Fibroblast of lung (primary cell): ENCODE data around the gene FAM222A. TPM values are rescaled to one million over a fixed set of nuclear protein-coding genes. Genes with fewer than 3 reads are reported as not detected.
A peak's percentile ranks its signal among the peaks of the same experiment; 100 is the strongest.

Experiments
- DNase-seq, 2 donors: peaks; one replicate each; pipeline versions ENCODE4 v3.0.0 to v3.0.0-alpha.2; 2010; ENCODE audit warnings: low read depth in 2 of 2
- H2AFZ ChIP-seq: 2 replicates; pipeline ENCODE4 v1.5.1; 2012; ENCODE audit warnings: low read length, control low read depth, inconsistent platforms
- H3K27ac ChIP-seq: 2 replicates; pipeline ENCODE4 v1.5.1; 2011; ENCODE audit warnings: low read length, control low read depth; ENCODE audit not compliant: insufficient read depth
- H3K27me3 ChIP-seq: 2 replicates; pipeline ENCODE4 v1.5.1; 2011; ENCODE audit warnings: mild to moderate bottlenecking, low read length; ENCODE audit not compliant: control insufficient read depth, insufficient read depth
- H3K36me3 ChIP-seq: 2 replicates; pipeline ENCODE4 v1.5.1; 2011; ENCODE audit warnings: low read length; ENCODE audit not compliant: control insufficient read depth, insufficient read depth
- H3K4me1 ChIP-seq: 2 replicates; pipeline ENCODE4 v1.5.1; 2011; ENCODE audit warnings: low read length; ENCODE audit not compliant: control insufficient read depth, insufficient read depth; ENCODE audit errors: extremely low read depth
- H3K4me2 ChIP-seq: 2 replicates; pipeline ENCODE4 v1.5.1; 2011; ENCODE audit warnings: low read length, control low read depth; ENCODE audit not compliant: insufficient read depth; ENCODE audit errors: extremely low read depth
- H3K4me3 ChIP-seq, 4 experiments: fragments of 200-600 bp in 1 of 4; sonication (generic) in 1 of 4; replicated peaks in 1 of 4; 2 replicates each; pipeline ENCODE4 v1.5.1; 2011 to 2016; ENCODE audit warnings: low read length in 4 of 4, low read depth in 3 of 4, mild to moderate bottlenecking in 3 of 4, control low read depth in 2 of 4, inconsistent platforms in 1 of 4, mixed read lengths in 1 of 4; ENCODE audit not compliant: insufficient read depth in 1 of 4; ENCODE audit errors: control extremely low read depth in 1 of 4
- H3K79me2 ChIP-seq: 2 replicates; pipeline ENCODE4 v1.5.1; 2012; ENCODE audit warnings: mild to moderate bottlenecking, low read length, inconsistent platforms; ENCODE audit not compliant: control insufficient read depth, insufficient read depth
- H3K9ac ChIP-seq: 2 replicates; pipeline ENCODE4 v1.5.1; 2011; ENCODE audit warnings: mild to moderate bottlenecking, low read length, control low read depth; ENCODE audit not compliant: insufficient read depth
- H3K9me3 ChIP-seq: 2 replicates; pipeline ENCODE4 v1.5.1; 2012; ENCODE audit warnings: low read depth, low read length; ENCODE audit not compliant: control insufficient read depth, insufficient read depth
- H4K20me1 ChIP-seq: 2 replicates; pipeline ENCODE4 v1.5.1; 2011; ENCODE audit warnings: low read length; ENCODE audit not compliant: control insufficient read depth, insufficient read depth; ENCODE audit errors: extremely low read depth
- EZH2 ChIP-seq: IDR thresholded peaks from 2 replicates; pipeline ENCODE4 v1.5.1; 2012; ENCODE audit warnings: low read length, control low read depth, mild to moderate bottlenecking; ENCODE audit errors: missing control alignments
- polyA plus RNA-seq, 2 donors: library from polyadenylated mRNA; depleted of rRNA in 1 of 2; stranded (reverse) in 1 of 2; unstranded in 1 of 2; fragments of >200 nt; gene quantifications; 2 replicates each; pipeline ENCODE4 v1.2.1, GENCODE V29; 2011 to 2012; ENCODE audit warnings: missing spikeins in 1 of 2
- total RNA-seq: library from RNA; depleted of rRNA; stranded (reverse); fragments of >200 nt; gene quantifications from 2 replicates; pipeline ENCODE4 v1.2.1, GENCODE V29; 2014
- TF ChIP-seq, protein P1 (sequence below), 2 donors: IDR thresholded peaks in 1 of 2; conservative IDR thresholded peaks in 1 of 2; 1 replicate in 1 of 2; 2 replicates in 1 of 2; pipeline ENCODE4 v1.5.1; 2011 to 2012; ENCODE audit warnings: low read length in 2 of 2, control low read depth in 1 of 2, inconsistent platforms in 1 of 2, low read depth in 1 of 2, mild to moderate bottlenecking in 1 of 2

The FAM222A gene
- total and polyA plus RNA-seq, 2 donors (not counting 1 experiment from before 2014, with no cell fraction given): 0.05 TPM; not detected in 1

- Histone ChIP-seq H3K9me3 (no peaks in the 10 kb centered on the region), H3K4me2 (no peak overlapping the region), H2AFZ (no peak overlapping the region), H3K79me2 (no peaks in the 10 kb centered on the region), H3K4me1 (no peaks in the 10 kb centered on the region), H3K9ac (no peak overlapping the region), H3K36me3 (no peaks in the 10 kb centered on the region), H3K27ac (no peak overlapping the region), H3K27me3 (peaks cover 10% of the 10 kb centered on the region), H4K20me1 (no peaks in the 10 kb centered on the region), H3K4me3 (no peak overlapping the region)
- no peak for TF ChIP-seq EZH2
- TF ChIP-seq, protein P1, sequence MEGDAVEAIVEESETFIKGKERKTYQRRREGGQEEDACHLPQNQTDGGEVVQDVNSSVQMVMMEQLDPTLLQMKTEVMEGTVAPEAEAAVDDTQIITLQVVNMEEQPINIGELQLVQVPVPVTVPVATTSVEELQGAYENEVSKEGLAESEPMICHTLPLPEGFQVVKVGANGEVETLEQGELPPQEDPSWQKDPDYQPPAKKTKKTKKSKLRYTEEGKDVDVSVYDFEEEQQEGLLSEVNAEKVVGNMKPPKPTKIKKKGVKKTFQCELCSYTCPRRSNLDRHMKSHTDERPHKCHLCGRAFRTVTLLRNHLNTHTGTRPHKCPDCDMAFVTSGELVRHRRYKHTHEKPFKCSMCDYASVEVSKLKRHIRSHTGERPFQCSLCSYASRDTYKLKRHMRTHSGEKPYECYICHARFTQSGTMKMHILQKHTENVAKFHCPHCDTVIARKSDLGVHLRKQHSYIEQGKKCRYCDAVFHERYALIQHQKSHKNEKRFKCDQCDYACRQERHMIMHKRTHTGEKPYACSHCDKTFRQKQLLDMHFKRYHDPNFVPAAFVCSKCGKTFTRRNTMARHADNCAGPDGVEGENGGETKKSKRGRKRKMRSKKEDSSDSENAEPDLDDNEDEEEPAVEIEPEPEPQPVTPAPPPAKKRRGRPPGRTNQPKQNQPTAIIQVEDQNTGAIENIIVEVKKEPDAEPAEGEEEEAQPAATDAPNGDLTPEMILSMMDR (conservative IDR thresholded peaks at IDR 0.05 in 1 of 2, IDR thresholded peaks at IDR 0.05 in 1 of 2; ENCODE audit: low read depth in 1 of 2, low read length in 2 of 2): no peak
- DNase-seq: no peak
Observed at GRCh38 chr12:109737631-109738030, 24.0 kb downstream of the FAM222A start.

- no peaks in the 10 kb centered on the region for H3K79me2 ChIP-seq
- H2AFZ ChIP-seq: no peak overlapping the region
- DNase-seq: no peak
- no peaks in the 10 kb centered on the region for H3K9me3 ChIP-seq
- no peaks in the 10 kb centered on the region for H4K20me1 ChIP-seq
- H3K4me2 ChIP-seq: no peak overlapping the region
- TF ChIP-seq EZH2: no peak
- TF ChIP-seq, protein P1 (conservative IDR thresholded peaks at IDR 0.05 in 1 of 2, IDR thresholded peaks at IDR 0.05 in 1 of 2; ENCODE audit: low read depth in 1 of 2, low read length in 2 of 2): no peak
- H3K36me3 ChIP-seq: no peaks in the 10 kb centered on the region
- no peaks in the 10 kb centered on the region for H3K4me1 ChIP-seq
- H3K9ac ChIP-seq: no peak overlapping the region
- H3K27me3 ChIP-seq: peaks cover 10% of the 10 kb centered on the region
- no peak overlapping the region for H3K4me3 ChIP-seq
- no peak overlapping the region for H3K27ac ChIP-seq
Observed at GRCh38 chr12:109738209-109738608, 24.6 kb downstream of the FAM222A start.

DNA sequence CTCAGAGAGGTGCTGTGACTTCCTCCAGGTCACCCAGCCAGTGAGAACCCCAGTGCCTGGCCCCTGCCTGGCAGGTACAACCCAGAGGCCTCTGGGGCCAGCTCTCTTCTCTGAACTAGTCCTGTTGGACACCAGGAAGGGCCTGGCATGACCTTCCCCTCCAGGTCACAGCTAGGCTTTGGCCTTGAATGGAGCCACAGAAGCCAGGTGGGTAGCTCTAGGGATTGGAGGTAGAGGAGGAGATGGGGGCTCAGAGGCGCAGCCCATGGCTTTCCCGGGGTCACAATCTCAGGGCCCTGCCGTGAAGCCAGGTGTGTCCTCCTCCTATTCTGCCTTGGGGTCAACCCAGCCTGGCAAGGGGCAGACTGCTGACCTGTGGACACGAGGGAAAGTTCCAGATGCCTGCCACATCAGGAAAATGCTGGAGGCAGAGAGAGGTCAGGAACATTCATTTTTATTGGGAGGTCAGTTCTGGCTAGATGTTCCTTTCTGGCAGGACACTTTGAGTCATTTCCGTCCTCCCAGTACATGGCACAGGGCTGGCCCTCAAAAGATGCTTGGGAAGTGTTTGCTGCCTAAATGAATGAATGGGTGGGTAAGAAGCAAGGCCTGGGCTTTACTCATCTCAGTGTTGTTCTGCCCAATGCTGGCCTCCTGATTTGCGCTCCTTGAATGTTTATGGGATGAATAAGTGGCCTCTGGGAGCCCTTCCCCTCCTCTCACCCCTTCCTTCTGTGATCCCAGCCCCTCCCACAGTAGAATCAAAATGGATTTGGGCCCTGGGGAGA lies 25.4 kb downstream of the FAM222A start:
- H3K36me3 ChIP-seq: no peaks in the 10 kb centered on the region
- no peak overlapping the region for H3K9ac ChIP-seq
- H3K4me3 ChIP-seq: no peak overlapping the region
- peaks cover 7% of the 10 kb centered on the region for H3K27me3 ChIP-seq
- no peak overlapping the region for H2AFZ ChIP-seq
- TF ChIP-seq, protein P1 (conservative IDR thresholded peaks at IDR 0.05 in 1 of 2, IDR thresholded peaks at IDR 0.05 in 1 of 2; ENCODE audit: low read depth in 1 of 2, low read length in 2 of 2): no peak
- TF ChIP-seq EZH2: no peak
- no peaks in the 10 kb centered on the region for H3K4me1 ChIP-seq
- no peaks in the 10 kb centered on the region for H3K9me3 ChIP-seq
- no peaks in the 10 kb centered on the region for H4K20me1 ChIP-seq
- H3K79me2 ChIP-seq: no peaks in the 10 kb centered on the region
- no peak overlapping the region for H3K27ac ChIP-seq
- no peak overlapping the region for H3K4me2 ChIP-seq
- peak in 1 of 2 donors; percentile 32 for DNase-seq
